ENCODE data around the gene NUB1.

Gene NUB1

DNA sequence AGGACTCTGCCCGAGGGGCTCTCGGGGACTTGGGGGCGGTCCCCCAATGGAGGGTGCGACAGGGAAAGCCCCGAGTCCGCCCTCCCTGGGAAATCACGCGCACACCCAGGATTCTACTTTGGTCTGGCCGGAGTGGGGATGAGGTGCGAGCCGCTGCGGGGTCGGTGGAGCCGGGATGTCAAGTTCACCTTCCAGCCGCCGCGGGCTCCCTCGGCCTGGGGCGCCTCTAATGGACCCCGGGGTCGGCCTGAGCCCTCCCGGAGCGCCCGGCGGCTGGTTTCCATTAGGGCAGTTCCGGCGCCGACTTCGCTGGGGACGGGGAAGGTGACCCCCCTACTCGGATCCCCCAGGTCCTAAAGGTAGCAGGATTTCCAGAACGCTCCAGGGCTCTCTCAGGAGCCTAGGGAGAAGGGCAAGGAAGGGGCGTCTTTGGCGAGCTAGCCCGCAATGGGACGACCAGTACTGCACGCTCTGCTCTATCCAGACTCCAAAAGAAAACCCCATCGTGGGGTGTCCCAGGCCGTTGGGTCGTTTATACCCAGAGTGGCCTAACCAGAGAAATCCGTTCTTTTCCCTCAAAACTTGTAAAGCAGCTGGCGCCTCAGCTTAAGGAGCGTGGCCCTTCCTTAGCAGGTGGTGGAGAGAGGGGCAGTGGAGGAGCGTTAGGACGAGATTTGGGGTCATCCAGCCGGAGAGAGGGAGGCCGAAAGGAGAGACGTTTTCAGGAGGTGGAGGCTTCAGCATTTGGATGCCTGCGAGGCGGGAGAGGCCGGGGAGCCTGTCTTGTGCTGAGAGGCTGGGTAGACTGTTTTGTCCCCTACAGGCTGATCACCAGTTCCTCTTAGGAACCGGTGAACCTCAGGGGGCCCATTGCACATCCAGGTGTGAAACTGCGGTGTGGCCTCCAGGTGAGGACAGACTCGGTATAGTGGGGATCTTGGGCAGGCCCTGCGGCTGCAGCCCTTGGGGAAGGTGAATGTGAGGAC is 69.1 kb downstream of the NUB1 start:
- TF ChIP-seq GATA3 (IDR thresholded peaks at IDR 0.05; ENCODE audit: low read depth, low read length) (no peak), GATA2 (IDR thresholded peaks at IDR 0.05; ENCODE audit: low read depth, low read length) (no peak)

DNA sequence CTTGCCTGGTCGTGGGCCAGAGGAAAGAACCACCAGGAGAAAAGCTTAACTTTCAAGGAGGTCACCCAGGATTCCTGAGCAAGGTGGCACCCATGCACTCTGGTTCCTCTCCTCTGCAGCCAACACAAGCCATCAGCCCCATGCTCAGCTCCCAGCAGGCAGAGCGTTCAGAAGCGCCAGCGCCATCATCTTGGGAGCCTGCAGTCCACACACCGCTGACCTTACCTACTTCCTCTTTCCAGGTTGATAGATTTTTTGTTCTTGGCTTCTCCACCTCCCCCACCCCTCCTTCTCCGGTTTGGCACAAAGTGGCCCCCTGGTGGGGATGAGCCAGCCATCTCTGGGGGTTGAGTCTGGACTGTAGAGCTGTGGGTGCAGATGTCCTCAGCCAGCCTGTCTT is 69.9 kb downstream of the NUB1 start:
- TF ChIP-seq GATA2 (IDR thresholded peaks at IDR 0.05; ENCODE audit: low read depth, low read length) (no peak), GATA3 (IDR thresholded peaks at IDR 0.05; ENCODE audit: low read depth, low read length) (no peak)

DNA sequence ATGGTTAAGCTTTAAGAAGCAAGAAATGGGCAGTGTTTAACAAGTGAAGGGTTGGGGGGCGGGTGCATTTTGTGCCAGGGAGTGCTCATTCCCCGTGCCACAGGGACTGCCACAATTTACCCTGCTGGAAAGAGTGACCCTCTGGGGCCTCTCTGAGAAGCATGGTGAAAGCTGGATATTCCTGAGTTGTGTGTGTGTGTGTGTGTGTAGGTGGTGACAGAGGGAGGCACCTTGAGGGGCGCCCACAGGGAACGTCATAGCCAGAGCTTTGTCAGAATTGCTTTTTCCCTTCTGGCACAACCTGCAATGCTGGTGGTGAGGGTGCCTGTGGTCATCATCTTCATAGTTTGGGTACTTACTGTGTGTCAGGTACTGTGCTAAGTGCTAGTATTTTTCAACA is 70.7 kb downstream of the NUB1 start:
- TF ChIP-seq GATA2 (IDR thresholded peaks at IDR 0.05; ENCODE audit: low read depth, low read length) (no peak), GATA3 (IDR thresholded peaks at IDR 0.05; ENCODE audit: low read depth, low read length) (no peak)

DNA sequence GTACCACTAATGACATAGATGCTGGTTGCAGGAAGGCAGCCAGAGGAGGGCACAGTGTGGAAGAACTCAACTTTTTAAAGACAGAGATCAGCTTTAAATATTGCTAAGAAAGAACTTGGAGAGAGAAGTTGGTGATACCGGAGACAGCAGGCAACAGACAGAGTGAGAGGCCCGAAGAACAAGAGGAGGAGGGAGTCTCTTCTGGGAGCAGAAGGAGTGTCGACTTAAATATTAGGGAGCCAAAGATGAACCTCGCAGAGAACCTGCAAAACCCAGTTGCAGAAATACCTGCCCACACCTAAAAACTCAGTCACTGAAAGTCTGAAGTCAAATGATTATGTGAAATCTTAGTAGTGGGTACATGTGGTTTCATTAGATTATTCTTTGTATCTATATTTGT is 71.6 kb downstream of the NUB1 start:
- TF ChIP-seq GATA3 (IDR thresholded peaks at IDR 0.05; ENCODE audit: low read depth, low read length) (no peak), GATA2 (IDR thresholded peaks at IDR 0.05; ENCODE audit: low read depth, low read length) (no peak)

DNA sequence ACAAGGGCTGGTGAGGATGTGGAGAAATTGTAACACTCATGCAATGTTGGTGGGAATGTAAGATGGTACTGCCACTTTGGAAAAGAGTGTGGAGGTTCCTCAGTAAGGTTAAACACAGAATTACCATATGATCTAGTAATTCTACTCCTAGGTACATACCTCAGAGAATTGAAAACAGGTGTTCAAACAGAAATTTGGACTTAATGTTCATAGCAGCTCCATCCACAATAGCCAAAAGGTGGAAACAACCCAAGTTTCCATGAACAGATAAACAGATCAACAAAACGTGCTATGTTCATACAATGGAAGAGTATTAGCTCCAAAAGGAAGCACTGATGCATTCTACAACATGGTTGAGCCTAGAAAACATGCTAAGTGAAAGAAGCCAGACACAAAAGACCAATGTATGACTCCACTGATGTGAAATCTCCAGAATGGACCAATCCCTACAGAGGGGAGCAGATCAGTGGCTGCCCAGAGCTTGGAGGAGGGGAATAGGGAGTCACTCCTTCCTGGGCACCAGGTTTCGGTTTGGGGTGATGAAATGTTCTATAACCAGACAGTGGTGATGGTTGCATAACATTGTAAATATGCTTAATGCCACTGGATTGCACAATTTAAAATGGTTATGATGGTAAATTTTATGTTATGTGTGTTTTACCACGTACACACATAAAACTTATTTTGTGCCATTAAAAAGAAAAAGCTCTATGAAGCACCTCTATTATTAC is 73.9 kb downstream of the NUB1 start:
- TF ChIP-seq GATA3 (IDR thresholded peaks at IDR 0.05; ENCODE audit: low read depth, low read length) (no peak), GATA2 (IDR thresholded peaks at IDR 0.05; ENCODE audit: low read depth, low read length) (no peak)

DNA sequence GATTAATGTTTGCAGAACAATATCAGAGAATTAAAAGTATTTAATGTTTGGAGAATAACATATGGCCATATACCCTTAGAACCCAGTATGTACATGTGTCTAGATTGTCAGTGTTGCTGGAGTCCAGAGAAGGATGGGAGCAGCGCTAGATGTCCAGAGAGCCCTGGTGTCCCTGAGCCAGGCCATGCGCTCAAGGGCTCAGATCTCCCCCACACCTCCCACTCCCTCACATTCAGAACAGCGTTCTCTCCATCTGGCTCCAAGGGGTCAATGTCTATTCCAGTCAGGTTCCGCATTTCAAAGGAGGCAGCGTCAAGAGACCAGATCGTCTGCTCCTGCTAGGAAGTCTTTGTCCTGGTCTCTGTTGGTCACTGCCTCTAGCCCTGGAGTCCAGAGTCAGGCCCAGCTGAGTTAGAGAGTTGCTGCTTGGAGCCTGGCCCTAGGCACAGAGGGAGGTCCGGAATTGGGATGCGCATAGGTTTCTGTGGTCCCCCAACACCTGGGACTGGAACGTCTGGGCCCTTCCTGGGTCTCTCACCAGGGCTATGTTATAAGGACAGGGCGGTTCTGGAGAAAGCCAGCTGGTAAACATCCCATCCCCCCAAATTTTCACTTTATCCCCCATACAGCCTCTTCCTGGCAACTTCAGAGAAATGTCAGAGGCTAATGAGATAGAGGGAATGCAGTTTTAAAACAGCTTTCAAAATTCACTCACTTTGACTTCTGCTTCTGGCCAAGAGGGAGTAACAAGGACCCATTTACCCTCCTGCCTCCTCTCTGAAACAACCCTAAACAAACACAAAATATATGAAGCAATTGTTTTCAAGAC is 74.7 kb downstream of the NUB1 start:
- TF ChIP-seq GATA3 (IDR thresholded peaks at IDR 0.05; ENCODE audit: low read depth, low read length) (no peak), GATA2 (IDR thresholded peaks at IDR 0.05; ENCODE audit: low read depth, low read length) (no peak)

DNA sequence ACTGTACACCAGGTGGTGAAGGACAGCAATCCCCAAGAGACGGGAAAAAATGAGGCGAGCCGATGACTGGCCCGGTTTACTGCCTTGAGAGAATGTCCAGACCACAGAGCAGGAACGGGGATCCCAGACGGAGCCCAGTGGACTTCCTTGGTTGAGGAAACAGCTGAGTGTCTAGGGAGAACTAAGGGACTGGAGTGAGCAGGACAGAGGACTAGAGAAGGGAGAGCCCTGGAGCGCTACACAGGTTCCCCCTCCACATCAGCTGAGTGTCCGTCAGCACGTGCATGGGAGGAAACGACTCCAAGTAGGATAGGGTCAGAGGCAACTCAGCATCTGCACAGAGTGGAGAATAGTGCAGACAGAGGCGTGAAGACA is 75.3 kb downstream of the NUB1 start:
- no peak for TF ChIP-seq GATA3 (IDR thresholded peaks at IDR 0.05; ENCODE audit: low read depth, low read length)
- TF ChIP-seq GATA2 (IDR thresholded peaks at IDR 0.05; ENCODE audit: low read depth, low read length): no peak

DNA sequence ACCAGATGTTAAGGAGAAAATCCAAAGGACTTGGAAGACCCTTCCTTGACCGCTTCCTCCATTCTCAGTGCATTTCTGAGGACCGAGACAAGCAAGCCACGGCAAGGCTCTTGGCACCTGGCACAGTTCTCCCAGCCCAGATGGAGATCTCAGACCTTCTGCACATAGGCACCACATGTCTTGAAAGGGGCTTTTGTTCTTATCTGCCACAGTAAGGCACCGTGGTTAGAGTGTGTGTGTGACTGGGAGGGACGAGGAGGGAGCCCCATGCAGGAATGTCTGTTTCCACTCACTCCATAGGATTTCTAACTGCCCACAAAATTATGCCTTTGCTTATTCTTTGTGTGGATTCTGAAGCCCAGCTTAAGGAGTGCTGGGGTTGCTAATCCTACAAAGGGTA is 78.5 kb downstream of the NUB1 start:
- TF ChIP-seq GATA3 (IDR thresholded peaks at IDR 0.05; ENCODE audit: low read depth, low read length) (no peak), GATA2 (IDR thresholded peaks at IDR 0.05; ENCODE audit: low read depth, low read length) (no peak)

DNA sequence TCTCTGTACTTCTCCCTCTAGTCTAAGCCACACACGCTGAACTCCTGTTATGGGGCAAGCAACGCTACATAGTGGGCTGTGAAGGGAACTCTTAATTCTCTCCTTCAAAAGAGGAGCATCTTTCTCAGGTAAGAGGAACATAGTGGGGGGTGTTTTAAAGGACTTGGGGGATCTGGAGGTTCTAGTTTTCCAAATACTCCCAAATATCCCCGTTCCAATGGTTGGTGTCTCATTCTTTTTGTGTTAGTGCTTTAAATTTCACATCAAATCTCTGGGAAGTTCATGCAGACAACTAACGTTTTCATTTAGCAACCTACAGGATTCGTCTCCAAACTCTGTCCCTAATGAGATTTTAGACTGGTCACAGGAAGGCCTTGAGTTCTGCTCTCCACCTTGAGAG is 80.6 kb downstream of the NUB1 start:
- no peak for TF ChIP-seq GATA3 (IDR thresholded peaks at IDR 0.05; ENCODE audit: low read depth, low read length)
- no peak for TF ChIP-seq GATA2 (IDR thresholded peaks at IDR 0.05; ENCODE audit: low read depth, low read length)

DNA sequence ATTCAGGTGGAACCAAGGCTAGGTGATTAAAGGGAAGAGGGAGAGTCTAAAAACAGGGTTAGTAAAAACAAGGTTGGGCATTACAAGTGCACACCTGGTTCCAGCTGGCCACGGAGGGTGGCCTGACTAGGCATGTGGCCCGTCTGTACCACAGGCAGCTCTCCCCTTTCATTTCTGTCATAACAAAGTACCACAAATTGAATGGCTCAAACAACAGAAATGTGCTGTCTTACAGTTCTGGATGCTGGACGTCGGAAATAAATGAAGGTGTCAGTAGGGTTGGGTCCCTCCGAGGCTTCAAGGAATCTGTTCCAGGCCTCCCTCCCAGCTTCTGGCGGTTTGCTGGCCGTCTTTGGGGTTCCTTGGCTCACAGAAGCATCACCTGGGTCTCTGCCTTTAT is 81.6 kb downstream of the NUB1 start:
- no peak for TF ChIP-seq GATA3 (IDR thresholded peaks at IDR 0.05; ENCODE audit: low read depth, low read length)
- TF ChIP-seq GATA2 (IDR thresholded peaks at IDR 0.05; ENCODE audit: low read depth, low read length): no peak

DNA sequence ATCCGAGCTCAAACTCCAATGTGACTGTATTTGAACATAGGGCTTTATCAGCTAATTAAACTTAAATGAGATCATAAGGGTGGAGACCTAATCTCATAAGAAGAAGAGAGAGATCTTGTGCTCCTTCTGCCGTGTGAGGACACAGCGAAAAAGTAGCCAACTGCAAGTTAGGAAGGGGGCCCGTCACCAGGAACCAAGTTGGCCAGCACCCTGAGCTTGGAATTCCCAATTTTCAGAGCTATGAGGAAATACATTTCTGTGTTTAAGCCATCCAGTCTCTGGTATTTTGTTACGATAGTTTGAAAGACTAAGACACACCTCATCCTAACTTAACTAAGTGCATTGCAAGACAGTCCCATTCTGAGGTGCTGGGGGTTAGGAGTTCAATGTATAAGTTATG is 82.3 kb downstream of the NUB1 start:
- TF ChIP-seq GATA2 (IDR thresholded peaks at IDR 0.05; ENCODE audit: low read depth, low read length) (no peak), GATA3 (IDR thresholded peaks at IDR 0.05; ENCODE audit: low read depth, low read length) (no peak)

DNA sequence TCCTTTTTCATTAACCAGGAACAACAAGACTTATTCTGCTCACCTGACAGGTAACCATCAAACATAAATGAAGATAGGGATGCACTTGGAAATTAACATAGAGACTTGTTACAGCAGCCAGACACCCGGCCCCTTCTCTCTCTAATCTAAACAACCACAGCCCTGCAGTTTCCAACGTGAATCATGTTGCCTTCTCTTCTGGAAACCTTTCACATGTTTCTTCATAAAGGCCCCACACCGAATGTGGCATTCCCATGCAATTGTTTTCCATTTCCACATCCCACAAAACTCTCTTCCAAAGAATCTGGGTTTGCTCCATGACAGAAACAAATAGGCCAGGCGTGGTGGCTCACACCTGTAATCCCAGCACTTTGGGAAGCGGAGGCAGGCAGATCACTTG is 83.2 kb downstream of the NUB1 start:
- TF ChIP-seq GATA2 (IDR thresholded peaks at IDR 0.05; ENCODE audit: low read depth, low read length) (no peak), GATA3 (IDR thresholded peaks at IDR 0.05; ENCODE audit: low read depth, low read length) (no peak)

DNA sequence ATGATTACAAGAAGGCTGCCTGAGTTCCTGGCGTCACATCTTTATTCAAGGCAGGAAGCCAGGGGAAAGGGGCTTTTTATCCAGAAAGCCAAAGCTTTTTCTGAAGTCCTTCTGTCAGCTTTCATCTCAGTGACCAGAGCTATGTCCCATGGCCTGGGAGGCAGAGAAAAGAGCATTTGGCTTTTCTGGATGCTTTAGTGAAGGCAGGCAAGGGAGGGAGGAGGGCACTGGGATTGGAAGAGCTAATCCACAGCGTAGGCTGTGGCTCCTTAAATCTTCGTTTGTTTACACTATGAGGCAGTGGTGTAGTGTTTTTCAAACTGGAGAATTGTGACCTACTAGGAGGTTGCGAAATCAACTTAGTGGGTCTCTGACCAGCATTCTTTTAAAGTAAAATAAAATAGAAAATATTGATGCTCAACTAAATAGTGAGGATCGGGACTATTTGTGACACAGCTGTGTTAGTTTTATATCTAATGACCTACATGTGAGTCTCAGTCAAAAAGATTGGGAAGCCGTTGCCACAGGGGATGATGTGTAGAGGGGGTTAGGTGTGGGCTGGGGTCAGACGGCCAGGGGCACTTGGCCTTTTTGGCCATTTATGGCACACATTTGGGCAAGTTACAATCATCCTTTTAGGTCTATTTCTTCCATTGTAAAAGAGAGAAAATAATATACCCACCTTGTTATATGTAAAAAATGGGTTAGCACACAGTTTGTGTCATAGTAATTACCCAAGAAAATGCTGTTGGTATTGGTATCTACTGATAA is 84.2 kb downstream of the NUB1 start:
- no peak for TF ChIP-seq GATA3 (IDR thresholded peaks at IDR 0.05; ENCODE audit: low read depth, low read length)
- no peak for TF ChIP-seq GATA2 (IDR thresholded peaks at IDR 0.05; ENCODE audit: low read depth, low read length)
